A673 (cell line): ENCODE data around the gene RPRD1B. TPM values are rescaled to one million over a fixed set of nuclear protein-coding genes. Genes with fewer than 3 reads are reported as not detected.

Source experiments
- BruUV-seq: library from RNA; stranded (reverse); fragments of 400-500 nt; replicated peaks from 2 replicates; lab custom pipeline; 2021; lab: Mats Ljungman, UMichigan
- CTCF ChIA-PET: fragments of 300-600 bp; sonication (Branson Sonifier 250); formaldehyde crosslinking; loops from one replicate; lab custom pipeline; 2022; ENCODE audit warnings: antibody characterized with exemption; lab: Charles Lee
- POLR2A ChIA-PET: fragments of 300-600 bp; sonication (Branson Sonifier 250); formaldehyde crosslinking; loops from one replicate; lab custom pipeline; 2022; ENCODE audit warnings: antibody characterized with exemption; ENCODE audit not compliant: low non-redundant PET; lab: Charles Lee
- DNase-seq: peaks from one replicate; pipeline ENCODE4 v3.0.0-alpha.2; 2015; ENCODE audit warnings: low spot score
- H3K27ac ChIP-seq: fragments of 200-600 bp; sonication (generic); 2 replicates; pipeline ENCODE4 v1.5.1; 2016; ENCODE audit warnings: mixed run types, low read depth, mild to moderate bottlenecking, mixed read lengths, antibody characterized with exemption, low read length; ENCODE audit not compliant: poor library complexity, severe bottlenecking
- H3K27me3 ChIP-seq: fragments of 200-600 bp; sonication (generic); replicated peaks from 2 replicates; pipeline ENCODE4 v1.6.1; 2017; ENCODE audit warnings: mixed run types, low read depth, mild to moderate bottlenecking, mixed read lengths, antibody characterized with exemption, low read length; ENCODE audit not compliant: insufficient read depth, poor library complexity
- H3K36me3 ChIP-seq: fragments of 200-600 bp; sonication (generic); 2 replicates; pipeline ENCODE4 v1.6.1; 2016; ENCODE audit warnings: mixed run types, mild to moderate bottlenecking, mixed read lengths, antibody characterized with exemption, low read length; ENCODE audit not compliant: insufficient read depth, poor library complexity, severe bottlenecking
- H3K4me1 ChIP-seq: fragments of 200-600 bp; sonication (generic); 2 replicates; pipeline ENCODE4 v1.6.1; 2017; ENCODE audit warnings: mixed run types, mild to moderate bottlenecking, mixed read lengths, antibody characterized with exemption, low read length; ENCODE audit not compliant: insufficient read depth, poor library complexity, severe bottlenecking
- H3K4me3 ChIP-seq: fragments of 200-600 bp; sonication (generic); 2 replicates; pipeline ENCODE4 v1.5.1; 2016; ENCODE audit warnings: low read depth, mixed run types, mild to moderate bottlenecking, mixed read lengths, low read length; ENCODE audit not compliant: poor library complexity, severe bottlenecking
- H3K9me3 ChIP-seq: fragments of 200-600 bp; sonication (generic); 2 replicates; pipeline ENCODE4 v1.6.1; 2016; ENCODE audit warnings: mixed run types, low read depth, mild to moderate bottlenecking, mixed read lengths, antibody characterized with exemption, low read length; ENCODE audit not compliant: poor library complexity, severe bottlenecking
- CTCF ChIP-seq: fragments of 300-800, 200-600 bp; sonication (generic); conservative IDR thresholded peaks from 2 replicates; pipeline ENCODE4 v1.5.1; 2017; ENCODE audit warnings: low read depth, mild to moderate bottlenecking, antibody characterized with exemption, low read length, moderate library complexity, mixed read lengths
- EZH2 ChIP-seq: fragments of 200-600 bp; sonication (generic); IDR thresholded peaks from 2 replicates; pipeline ENCODE4 v1.6.1; 2017; ENCODE audit warnings: borderline replicate concordance, low read depth, mild to moderate bottlenecking, mixed read lengths, antibody characterized with exemption, low read length; ENCODE audit not compliant: poor library complexity, severe bottlenecking
- intact Hi-C: fragments of 100-400 bp; cut with micrococcal nuclease; formaldehyde crosslinking; loops from one replicate; pipeline ENCODE4 v1.10.0; 2022; ENCODE audit not compliant: unreplicated experiment
- total RNA-seq: library from RNA; stranded (reverse); gene quantifications from 2 replicates; pipeline ENCODE4 v1.2.3, GENCODE V29; 2021

Gene RPRD1B
- total RNA-seq, 1 experiment from 2014 or later = 36.1 TPM

GRCh38 chr20:38044685-38045084 is 11.1 kb downstream of the RPRD1B start:
- intact Hi-C loops = no loop called here
- no TSS peak for BruUV-seq
- TF ChIP-seq CTCF (no peak), EZH2 (no peak)
- Histone ChIP-seq H3K4me3 (no peak overlapping the region), H3K27ac (no peak overlapping the region), H3K9me3 (no peaks in the 10 kb centered on the region), H3K27me3 (no peaks in the 10 kb centered on the region), H3K4me1 (no peaks in the 10 kb centered on the region), H3K36me3 (peaks cover 55% of the 10 kb centered on the region)
- ChIA-PET CTCF (interaction anchor here (0.6 kb wide), 1 partner anchor 176 kb away, joined by 10 read pairs; no protein-coding TSS in a partner anchor), POLR2A (no interaction called here)
- DNase-seq = no peak

DNA sequence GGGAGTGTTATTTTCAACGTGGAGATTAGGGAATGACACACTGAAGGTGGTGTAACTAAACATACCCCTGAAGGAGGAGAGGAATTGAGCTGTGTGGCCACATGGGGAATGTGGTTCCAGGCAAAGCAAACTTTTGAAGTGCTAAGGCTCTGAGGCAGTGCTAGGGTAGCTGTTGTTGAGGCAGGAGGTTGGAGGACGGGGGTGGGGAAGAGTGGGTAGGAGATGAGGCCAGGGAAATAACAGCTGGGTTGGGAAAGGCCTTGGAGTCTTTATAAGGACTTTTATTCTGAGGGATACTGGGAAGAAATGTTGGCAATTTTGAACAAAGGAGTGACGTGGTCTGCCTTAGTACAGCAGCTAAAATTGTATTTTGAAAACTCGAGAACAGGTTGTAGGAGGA is 13.0 kb downstream of the RPRD1B start:
- no peak overlapping the region for H3K4me3 ChIP-seq
- no peak for DNase-seq
- peaks cover 50% of the 10 kb centered on the region for H3K36me3 ChIP-seq
- no peaks in the 10 kb centered on the region for H3K27me3 ChIP-seq
- intact Hi-C loops = no loop called here
- no peaks in the 10 kb centered on the region for H3K9me3 ChIP-seq
- H3K27ac ChIP-seq = no peak overlapping the region
- ChIA-PET POLR2A (no interaction called here), CTCF (no interaction called here)
- no TSS peak for BruUV-seq
- TF ChIP-seq CTCF (no peak), EZH2 (no peak)
- no peaks in the 10 kb centered on the region for H3K4me1 ChIP-seq

DNA sequence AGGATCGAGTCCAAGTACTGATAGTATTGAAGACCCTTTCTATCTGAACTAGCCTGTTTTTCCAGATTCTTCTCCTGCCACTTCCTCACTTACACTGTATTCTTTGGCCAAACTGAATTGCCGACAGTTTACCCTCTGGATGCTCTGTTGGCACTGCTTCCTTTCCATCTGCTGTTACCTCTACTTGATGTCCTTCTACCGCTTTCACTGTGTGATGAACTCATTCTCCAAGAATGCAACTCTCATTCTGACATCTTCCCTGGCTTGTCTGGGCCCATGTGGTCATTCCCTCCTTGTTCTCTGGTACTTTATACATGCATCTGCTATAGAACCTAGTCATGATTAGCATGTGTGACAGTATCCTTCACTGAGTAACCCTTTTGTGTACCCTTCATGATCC is 16.3 kb downstream of the RPRD1B start:
- intact Hi-C loops = no loop called here
- no peaks in the 10 kb centered on the region for H3K9me3 ChIP-seq
- no peaks in the 10 kb centered on the region for H3K27me3 ChIP-seq
- no peak overlapping the region for H3K4me3 ChIP-seq
- ChIA-PET CTCF (no interaction called here), POLR2A (no interaction called here)
- DNase-seq = no peak
- no peak overlapping the region for H3K27ac ChIP-seq
- TF ChIP-seq CTCF (no peak), EZH2 (no peak)
- no TSS peak for BruUV-seq
- peaks cover 39% of the 10 kb centered on the region for H3K36me3 ChIP-seq
- no peaks in the 10 kb centered on the region for H3K4me1 ChIP-seq
